GM21367 (cell line): ENCODE measurements around the gene ADGRD1.
"Not testable (repeated sequence)": the region's sequence is repeated elsewhere in the genome, so short reads cannot be mapped to it uniquely, and the experiment has no call there.

Source experiments
- ATAC-seq: cut with Tn5 transposase; IDR thresholded peaks from one replicate; pipeline ENCODE4 v1.9.1; 2021; ENCODE audit not compliant: unreplicated experiment

The ADGRD1 gene

DNA sequence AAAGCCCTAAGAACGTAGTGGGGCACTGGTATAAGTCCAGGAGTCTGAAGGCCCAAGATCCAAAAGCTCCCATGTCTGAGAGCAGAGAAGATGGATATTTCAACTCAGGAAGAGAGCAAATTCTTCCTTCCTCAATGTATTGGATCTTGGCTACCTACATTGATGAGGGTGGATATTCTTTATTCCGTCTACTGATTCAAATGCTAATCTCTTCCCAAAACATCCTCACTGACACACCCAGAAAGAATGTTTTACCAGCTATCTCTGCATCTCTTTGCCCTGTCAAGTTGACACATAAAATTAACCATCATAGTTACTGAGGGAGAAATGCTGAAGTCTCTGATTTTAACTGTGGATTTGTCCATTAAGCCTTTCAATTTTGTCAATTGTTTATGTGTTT is 16.6 kb upstream of the ADGRD1 start:
- no peak for ATAC-seq

DNA sequence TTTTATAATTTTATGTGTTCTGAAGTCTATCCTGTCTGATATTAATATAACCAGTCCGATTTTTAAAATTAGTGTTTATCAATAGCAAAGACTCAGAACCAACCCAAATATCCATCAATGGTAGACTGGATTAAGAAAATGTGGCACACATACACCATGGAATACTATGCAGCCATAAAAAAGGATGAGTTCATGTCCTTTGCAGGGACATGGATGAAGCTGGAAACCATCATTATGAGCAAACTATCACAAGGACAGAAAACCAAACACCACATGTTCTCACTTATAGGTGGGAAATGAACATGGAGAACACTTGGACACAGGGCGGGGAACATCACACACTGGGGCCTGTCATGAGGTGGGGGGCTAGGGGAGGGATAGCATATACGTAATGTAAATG is 16.2 kb upstream of the ADGRD1 start:
- not testable (repeated sequence) for ATAC-seq

DNA sequence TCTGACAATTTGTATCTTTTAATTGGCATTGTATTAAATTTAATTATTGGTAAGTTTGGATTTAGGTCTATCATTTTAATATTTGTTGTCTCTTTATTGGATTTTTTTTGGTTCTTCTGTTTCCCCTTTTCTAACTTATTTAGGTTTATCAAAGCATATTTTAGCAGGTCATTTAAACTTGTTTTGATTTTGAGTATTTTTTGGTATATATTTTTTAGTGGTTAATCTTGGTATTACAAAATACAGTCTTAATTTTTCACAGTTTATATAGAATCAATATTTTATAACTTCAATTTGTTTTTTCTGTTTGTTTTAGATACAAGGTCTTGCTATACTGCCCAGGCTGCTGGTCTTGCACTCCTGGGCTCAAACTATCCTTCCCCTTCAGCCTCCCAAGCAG is 15.5 kb upstream of the ADGRD1 start:
- no peak for ATAC-seq

GRCh38 chr12:130944878-130945277 is 8.8 kb upstream of the ADGRD1 start:
- no peak for ATAC-seq

DNA sequence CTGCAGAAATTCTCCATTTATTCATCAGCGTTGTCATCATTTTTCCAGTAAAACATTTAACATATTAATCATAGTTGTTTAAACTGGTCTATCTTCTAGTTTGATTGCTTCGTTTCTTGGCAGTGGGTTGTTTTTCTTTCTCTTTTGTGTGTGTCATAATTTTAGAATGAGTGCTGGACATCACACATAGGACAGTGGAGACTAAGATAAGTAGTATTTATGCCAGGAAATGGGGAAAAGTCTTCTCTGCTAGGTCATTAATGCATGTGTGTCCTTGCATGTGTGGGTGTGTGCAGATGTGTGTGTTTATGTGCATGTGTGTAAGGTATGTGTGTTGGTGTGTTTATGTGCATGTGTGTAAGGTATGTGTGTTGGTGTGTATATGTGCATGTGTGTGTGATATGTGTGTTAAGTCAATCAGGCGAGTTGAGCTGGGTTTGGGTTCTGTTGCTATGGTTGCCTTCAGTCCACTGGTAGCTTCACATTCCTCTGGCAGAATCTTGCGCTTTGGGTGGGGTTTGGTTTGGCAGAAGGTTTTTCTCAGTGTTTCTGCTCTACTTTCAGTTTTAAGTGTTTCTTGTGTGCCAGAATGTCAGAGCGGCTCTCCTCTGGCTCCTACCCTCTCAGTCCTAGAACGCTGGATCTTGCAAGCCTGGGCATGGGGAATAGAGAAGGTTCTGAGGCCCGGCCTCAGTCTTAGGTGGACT is 7.8 kb upstream of the ADGRD1 start:
- ATAC-seq, result no peak

DNA sequence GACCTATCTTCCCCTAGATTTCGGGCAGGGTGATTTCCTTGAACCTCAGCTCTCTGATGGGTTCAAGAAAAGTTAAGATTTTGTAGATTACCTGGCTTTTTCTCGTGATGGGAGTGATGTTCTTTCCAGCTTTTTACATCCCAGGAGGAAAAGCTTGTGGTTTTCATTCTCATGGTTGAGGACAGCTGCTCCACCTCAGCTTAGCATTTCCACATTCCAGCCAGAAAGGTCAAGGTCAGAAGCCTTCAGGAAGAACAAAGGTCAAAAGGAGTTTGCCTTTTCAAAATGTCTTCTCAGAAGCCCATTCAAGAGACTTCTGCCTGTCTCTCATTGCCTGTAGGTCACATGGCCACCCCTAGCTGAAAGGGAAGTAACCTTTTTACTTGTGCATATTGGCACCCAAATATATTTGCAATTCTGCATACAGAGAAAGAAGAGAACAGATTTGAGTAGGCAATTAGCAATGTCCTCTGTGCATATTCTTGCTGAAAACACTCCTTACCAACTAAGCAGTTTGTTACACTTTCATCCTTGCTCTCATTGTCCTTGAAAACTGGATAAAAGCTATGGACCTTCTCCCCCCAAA is 6.6 kb upstream of the ADGRD1 start:
- no peak for ATAC-seq

DNA sequence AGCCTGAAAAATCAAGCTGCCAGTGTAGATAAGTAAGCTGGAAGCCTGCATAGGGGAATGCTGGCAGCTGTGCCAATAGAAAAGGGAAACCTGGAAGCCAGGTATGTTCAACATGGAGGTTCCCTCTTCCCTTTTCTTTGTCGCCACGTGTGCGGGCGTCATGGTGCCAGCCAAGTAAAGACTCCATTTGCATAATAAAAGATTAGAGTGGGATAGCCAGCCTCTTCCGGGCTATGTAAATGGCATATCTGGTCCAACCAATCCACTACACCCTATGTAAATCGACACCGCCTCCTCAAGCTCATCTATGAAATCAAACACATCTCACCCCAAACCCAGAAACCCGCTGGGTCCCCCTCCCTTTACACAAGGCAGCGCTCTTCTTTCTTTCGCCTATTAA is 5.6 kb upstream of the ADGRD1 start:
- no peak for ATAC-seq

DNA sequence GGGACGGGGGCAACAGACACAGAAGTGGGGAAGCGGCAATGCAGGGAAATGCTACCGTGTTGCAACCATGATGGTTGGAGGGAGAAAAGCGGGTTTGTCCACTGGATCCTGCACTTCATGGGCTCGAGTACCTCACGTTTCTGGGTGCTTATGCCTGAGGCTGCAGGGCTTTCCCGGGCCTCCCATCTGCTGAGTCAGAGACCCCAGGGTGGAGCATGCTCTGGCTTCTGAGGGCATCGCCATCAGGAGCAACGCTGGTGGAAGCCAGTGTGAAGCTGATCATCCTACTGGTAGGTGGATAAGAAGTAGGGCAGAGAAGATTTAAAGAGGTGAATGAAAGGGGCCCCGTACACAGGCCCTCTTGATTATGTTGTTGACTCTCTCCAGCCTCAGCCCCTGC is 5.0 kb upstream of the ADGRD1 start:
- no peak for ATAC-seq

GRCh38 chr12:130949806-130950205 is 3.9 kb upstream of the ADGRD1 start:
- ATAC-seq, result no peak

DNA sequence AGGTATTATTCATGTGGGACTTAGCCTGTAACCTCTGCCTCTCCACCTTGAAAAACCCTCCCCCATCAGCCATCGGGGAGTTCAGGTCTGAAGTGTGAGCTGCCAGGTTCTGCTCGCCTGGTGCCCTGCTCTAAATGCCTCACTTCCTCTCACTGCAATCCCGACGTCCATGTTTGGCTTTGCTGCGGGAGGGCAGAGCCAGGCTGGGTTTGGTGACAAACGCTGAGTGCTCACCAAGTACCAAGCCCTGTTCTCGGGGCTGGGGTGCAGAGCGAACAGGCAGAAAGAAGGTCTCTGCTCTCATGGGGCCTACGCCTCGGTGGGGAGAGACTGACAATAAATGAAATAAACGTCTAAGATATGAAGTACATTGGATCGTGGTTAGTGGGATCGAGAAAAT is 2.1 kb upstream of the ADGRD1 start:
- ATAC-seq, result no peak

DNA sequence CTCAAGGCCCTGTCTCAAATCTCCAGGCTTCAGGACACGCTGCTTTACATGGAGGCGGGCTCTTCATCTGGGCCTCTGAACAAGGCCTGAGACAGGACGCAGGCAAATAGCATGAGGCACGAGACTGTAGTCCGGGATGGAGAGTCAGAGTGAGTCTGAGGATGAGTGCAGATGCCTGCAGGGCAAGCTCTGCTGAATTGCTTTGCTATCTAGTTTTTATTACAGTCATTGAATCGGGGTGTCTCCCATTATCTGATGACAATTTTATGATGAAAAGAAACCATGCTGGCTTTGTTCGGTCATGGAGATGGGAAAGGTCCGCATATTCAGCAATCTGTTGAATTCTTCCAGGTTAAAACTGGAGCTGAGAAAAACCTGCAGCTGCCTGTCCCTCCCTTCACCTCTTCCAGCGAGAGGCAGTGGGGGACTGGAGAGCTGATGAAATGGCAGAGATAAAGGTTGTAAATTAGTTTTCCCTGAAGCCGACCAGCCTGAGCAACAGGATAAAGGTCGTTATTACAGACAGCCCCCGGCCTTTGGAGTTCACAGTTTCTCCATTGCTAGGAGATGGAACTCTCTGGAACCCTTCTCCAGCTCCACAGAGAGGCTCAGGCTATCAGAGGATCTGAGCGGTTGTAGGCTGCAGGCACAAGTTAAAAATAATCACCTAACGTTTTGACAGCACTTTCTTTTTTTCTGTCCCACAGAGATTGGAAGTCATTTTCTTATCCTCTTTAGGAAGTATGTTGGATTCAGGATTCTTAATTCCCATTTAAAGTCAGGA is 1.3 kb upstream of the ADGRD1 start:
- no peak for ATAC-seq

DNA sequence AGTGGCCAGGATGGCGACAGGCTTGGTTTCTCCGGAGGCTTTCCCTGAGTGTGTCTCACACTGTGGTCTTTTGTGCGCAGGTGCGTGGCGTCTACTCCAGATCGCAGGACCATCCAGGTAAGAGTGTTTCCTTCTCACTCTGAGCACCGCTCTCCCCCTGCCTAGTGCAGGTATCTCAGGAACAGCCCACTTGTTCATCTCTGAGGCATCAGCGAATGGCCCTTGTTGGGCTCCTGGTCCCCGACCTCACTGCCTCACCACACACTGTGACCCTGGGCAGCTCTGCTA is 781 bp downstream of the ADGRD1 start:
- ATAC-seq, result no peak

DNA sequence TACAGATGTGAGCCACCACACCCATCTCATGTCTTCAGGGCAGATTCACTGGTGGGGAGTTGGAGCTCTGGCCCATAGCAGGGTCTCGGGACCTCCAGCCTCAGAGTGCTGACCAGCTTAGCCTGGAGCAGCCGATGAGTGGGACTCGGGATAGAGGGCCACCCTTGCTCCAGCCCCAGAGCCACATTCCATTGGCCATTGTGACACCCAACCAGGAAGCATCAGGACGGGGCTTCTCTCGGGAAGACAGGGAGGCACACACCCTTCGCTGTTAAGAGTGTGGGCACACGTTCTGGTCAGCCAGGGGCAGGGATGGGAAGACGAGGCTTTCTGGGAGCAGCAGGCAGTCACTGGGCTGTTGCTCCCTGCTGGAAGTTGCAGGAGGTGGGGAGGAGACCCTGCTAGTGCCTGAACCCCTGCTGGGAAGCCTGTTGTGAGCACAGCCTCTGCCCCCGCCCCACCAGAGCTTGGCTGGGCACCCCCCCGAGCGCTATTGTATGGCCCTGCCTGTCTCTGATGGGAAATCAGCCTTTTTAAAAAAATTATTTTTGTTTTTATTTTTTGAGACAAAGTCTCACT is 1.6 kb downstream of the ADGRD1 start:
- ATAC-seq, result no peak

GRCh38 chr12:130956009-130956408 is 2.3 kb downstream of the ADGRD1 start:
- no peak for ATAC-seq

DNA sequence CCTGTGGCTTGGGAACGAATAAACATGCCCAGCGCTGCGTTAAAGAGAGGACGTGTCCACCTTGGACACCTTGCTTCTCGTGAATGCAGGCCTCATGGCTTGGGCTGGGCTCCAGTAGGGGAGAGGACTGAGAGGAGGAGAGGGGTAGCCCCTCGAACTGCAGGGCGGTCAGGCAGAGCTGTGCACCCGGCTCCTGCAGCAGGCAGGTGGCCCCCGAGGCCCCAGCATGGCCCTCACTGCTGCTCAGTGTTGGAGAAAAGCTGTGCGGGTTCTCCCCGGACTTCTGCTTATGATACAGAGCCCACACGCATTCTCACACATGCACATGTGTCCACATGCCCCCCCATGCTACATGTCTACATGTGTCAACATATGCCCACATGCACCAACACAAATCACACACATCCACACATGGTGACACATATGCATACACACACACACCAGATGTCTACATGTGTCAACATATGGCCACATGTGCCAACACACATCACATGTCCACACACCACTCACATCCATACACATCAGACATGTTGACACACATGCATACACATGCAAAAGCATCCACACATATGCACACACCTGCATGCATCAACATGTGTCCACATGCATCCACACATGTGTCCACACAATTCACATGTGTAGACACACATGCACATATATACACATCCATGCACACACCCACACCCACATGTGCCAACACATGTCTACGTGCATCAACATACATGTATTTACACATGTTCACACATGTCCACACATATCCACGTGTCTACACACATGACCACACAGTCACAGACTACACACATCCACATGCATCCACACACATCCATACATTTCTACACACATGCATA is 3.0 kb downstream of the ADGRD1 start:
- no peak for ATAC-seq

DNA sequence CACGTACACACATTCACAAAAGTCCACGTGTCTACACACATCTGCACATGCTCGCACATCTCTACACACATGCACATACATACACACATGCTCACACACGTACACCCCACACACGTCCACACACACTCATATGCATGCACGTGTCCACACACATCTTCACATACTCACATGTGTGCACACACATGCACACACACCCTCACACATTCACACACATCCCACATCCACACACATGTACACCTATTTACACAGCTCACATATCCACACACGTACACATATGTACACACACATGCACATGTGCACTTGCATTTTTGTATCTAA is 3.6 kb downstream of the ADGRD1 start:
- no peak for ATAC-seq

GRCh38 chr12:130958557-130959140 is 4.9 kb downstream of the ADGRD1 start:
- ATAC-seq, result no peak

DNA sequence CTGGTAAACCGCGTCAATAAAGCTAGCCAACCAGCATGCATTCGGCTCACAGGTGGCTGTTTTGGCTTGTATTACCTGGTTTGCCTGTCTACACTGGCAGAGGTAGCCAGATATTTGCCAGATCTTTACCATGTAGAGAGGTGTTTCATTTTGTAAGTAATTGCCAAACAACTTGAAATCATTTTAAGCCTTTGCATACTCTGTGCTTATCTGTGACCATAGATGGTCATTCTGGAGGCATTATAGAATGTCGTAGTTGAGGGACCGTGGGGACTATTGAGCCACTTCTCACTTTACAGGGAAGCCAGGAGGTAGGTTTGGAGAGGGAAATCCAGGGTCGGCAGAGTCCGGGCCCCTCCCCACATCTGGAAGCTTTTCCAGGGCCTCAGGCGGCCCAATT is 5.9 kb downstream of the ADGRD1 start:
- ATAC-seq, result no peak

DNA sequence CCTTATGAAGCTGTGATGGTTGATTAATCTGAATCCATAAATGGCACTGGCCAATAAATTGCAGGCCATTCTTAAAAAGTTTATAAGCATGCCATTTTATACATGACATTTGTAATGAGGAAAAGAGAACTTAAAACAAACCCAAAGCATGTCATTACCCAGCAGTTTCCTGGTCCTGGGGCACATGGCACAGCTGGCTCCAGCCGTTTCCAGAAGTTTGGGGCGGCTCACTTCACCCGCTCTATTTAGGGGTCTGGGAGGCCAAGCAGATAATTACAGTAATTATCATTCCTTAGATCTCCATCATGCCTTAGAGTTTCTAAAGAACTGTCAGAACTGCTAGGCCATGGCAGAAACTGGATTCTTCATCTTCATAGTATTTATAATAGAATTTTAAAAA is 6.4 kb downstream of the ADGRD1 start:
- ATAC-seq, result no peak

- ATAC-seq, result no peak
These were observed 7.1 kb downstream of the ADGRD1 start for GRCh38 chr12:130960787-130961186.

DNA sequence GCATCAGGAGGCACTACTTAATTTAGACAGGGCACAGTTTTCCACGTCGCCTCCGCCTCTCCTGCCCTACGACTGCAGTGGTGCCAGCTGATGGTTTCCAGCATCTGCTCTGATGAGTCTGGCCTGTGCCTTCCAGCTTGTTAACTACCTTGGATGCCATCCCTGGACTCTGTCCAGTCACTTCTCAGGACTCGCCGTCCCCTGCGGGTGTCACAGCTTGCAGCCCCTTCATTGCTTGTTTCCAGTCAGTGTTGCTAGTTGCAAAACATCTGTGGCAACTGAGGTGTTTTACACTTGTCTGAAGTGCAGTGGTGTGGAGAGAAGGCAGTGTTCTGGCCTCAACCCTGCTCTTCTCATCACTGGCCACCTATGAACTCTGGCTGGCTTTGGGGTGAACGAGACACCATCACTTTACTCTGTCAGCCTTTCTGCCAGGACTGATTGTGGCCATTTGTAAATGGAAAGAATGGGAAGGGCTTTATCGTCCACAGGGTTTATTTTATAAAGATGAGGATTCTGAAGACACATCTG is 8.3 kb downstream of the ADGRD1 start:
- ATAC-seq, result no peak
